HL-60 (cell line): Measurements from ENCODE around the gene RAD18.

ENCODE experiments used
- DNase-seq, 2 experiments: peaks; one replicate each; pipeline ENCODE4 v3.0.0-alpha.2; 2010 to 2020; ENCODE audit warnings: low read depth in 1 of 2, low spot score in 1 of 2
- H3K27ac ChIP-seq: fragments of 250-450 bp; sonication (Bioruptor Pico); replicated peaks from 2 replicates; pipeline ENCODE4 v1.5.1; 2020; ENCODE audit warnings: mild to moderate bottlenecking, moderate library complexity
- H3K27me3 ChIP-seq: fragments of 250-450 bp; sonication (Bioruptor Pico); 2 replicates; pipeline ENCODE4 v1.5.1; 2021; ENCODE audit warnings: mild to moderate bottlenecking, moderate library complexity; ENCODE audit not compliant: insufficient read depth, poor library complexity, severe bottlenecking
- H3K4me3 ChIP-seq: replicated peaks from 2 replicates; pipeline ENCODE4 v1.5.1; 2011; ENCODE audit warnings: mild to moderate bottlenecking, control low read depth, low read length; ENCODE audit not compliant: insufficient read depth
- CTCF ChIP-seq: IDR thresholded peaks from one replicate; pipeline ENCODE4 v1.5.1; 2011; ENCODE audit warnings: low read length, control low read depth, inconsistent platforms; ENCODE audit not compliant: insufficient read depth
- GABPA ChIP-seq: IDR thresholded peaks from 2 replicates; pipeline ENCODE4 v1.6.1; 2012; ENCODE audit warnings: low read depth
- POLR2AphosphoS5 ChIP-seq: IDR thresholded peaks from 2 replicates; pipeline ENCODE4 v1.6.1; 2012; ENCODE audit warnings: low read depth
- REST ChIP-seq: IDR thresholded peaks from 2 replicates; pipeline ENCODE4 v1.6.1; 2012; ENCODE audit warnings: low read depth; ENCODE audit not compliant: insufficient replicate concordance
- SPI1 ChIP-seq: IDR thresholded peaks from 2 replicates; pipeline ENCODE4 v1.6.1; 2012; ENCODE audit warnings: low read depth, mild to moderate bottlenecking, borderline replicate concordance

RAD18 gene

DNA sequence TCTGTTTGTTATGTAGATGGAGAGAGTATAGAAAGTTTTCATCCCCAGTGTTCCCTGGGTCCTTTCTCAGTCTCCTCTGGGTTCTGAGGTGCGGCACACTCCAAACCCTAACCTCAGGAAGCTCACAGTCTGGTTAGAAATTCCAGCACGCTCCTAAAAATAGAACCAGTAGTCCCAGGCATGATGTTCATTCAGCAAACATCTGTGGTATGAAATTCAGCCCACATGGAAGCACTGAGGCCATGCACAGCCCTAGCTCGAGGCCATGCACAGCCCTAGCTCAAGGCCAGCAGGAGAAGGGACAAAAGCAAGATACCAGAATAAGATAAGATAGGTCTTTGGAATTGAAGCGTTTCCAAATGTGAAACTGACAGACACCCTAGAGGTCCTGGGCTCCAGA, 111.6 kb downstream of the RAD18 start:
- no peak for DNase-seq
- Histone ChIP-seq H3K27me3 (no peaks in the 10 kb centered on the region), H3K4me3 (no peak overlapping the region), H3K27ac (no peak overlapping the region)
- no peak for TF ChIP-seq REST
- no peak for TF ChIP-seq SPI1
- TF ChIP-seq POLR2AphosphoS5: no peak
- no peak for TF ChIP-seq CTCF
- no peak for TF ChIP-seq GABPA

GRCh38 chr3:8848696-8849131, 114.6 kb downstream of the RAD18 start:
- TF ChIP-seq REST (no peak), POLR2AphosphoS5 (no peak), CTCF (no peak), GABPA (no peak), SPI1 (no peak)
- no peaks in the 10 kb centered on the region for H3K27me3 ChIP-seq
- DNase-seq: no peak
- no peak overlapping the region for H3K27ac ChIP-seq
- H3K4me3 ChIP-seq: no peak overlapping the region

DNA sequence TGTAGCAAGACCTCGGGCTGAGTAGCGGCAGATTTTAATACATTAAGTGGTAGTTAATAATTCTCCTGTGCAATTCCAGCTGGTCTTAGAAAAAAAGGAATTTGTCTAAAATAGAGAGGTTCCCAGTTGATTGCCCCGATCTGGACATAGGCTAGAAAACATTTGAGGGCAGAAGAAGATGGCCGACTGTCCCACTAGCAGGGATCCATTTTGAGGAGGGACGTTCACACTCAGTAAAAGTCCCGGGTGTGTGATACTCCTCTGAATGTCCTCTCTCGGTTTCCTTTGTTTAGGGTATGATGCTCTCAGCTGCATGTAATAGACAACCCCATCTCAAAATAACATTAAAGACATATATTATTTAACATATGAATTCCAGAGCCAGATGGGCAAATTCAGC, 116.0 kb downstream of the RAD18 start:
- no peak for TF ChIP-seq SPI1
- no peak for TF ChIP-seq POLR2AphosphoS5
- TF ChIP-seq GABPA: no peak
- no peak for TF ChIP-seq REST
- TF ChIP-seq CTCF: no peak
- H3K27ac ChIP-seq: no peak overlapping the region
- no peak overlapping the region for H3K4me3 ChIP-seq
- no peak for DNase-seq
- H3K27me3 ChIP-seq: no peaks in the 10 kb centered on the region
